HEK293 (cell line): Measurements from ENCODE around the gene SLC52A3.
A peak's percentile ranks its signal among the peaks of the same experiment; 100 is the strongest.

Experiments
- CTCF ChIA-PET: fragments of 350-600 bp; formaldehyde crosslinking; extraction: SDS; loops from one replicate; lab custom pipeline; 2021; ENCODE audit warnings: antibody characterized with exemption; lab: Yijun Ruan, JAX
- POLR2A ChIA-PET: fragments of 300-600 bp; formaldehyde crosslinking; extraction: SDS; loops from one replicate; lab custom pipeline; 2020; ENCODE audit warnings: antibody characterized with exemption, inconsistent platforms; lab: Yijun Ruan, JAX
- H3K27ac ChIP-seq: fragments of 200-500 bp; sonication (Bioruptor generic); 2 replicates; pipeline ENCODE4 v1.5.1; 2014; ENCODE audit warnings: low read depth, low read length, control low read depth, inconsistent platforms; ENCODE audit errors: extremely low read depth
- H3K36me3 ChIP-seq, 2 experiments: fragments of 200-500 bp in 1 of 2; sonication (Bioruptor generic) in 1 of 2; 1 replicate in 1 of 2; 2 replicates in 1 of 2; pipeline ENCODE4 v1.5.1; 2014 to 2017; ENCODE audit warnings: inconsistent platforms in 2 of 2, low read length in 2 of 2; ENCODE audit not compliant: control insufficient read depth in 2 of 2, insufficient read depth in 1 of 2
- H3K4me1 ChIP-seq: fragments of 200-500 bp; sonication (Bioruptor generic); 2 replicates; pipeline ENCODE4 v1.5.1; 2014; ENCODE audit warnings: mild to moderate bottlenecking, low read length, inconsistent platforms; ENCODE audit not compliant: control insufficient read depth, insufficient read depth
- H3K4me3 ChIP-seq: 2 replicates; pipeline ENCODE4 v1.5.1; 2011; ENCODE audit warnings: low read depth, mild to moderate bottlenecking, control low read depth, low read length, moderate library complexity
- H3K9me3 ChIP-seq: fragments of 200-500 bp; sonication (Bioruptor generic); 2 replicates; pipeline ENCODE4 v1.5.1; 2014; ENCODE audit warnings: low read depth, low read length, inconsistent platforms; ENCODE audit not compliant: control insufficient read depth, insufficient read depth
- KLF1 ChIP-seq: fragments of 450-650 bp; formaldehyde crosslinking; IDR thresholded peaks from 2 replicates; pipeline ENCODE4 v1.5.1; 2016; ENCODE audit warnings: missing biosample characterization, missing genetic modification characterization
- KLF16 ChIP-seq: fragments of 450-650 bp; formaldehyde crosslinking; IDR thresholded peaks from 2 replicates; pipeline ENCODE4 v1.5.1; 2017; ENCODE audit warnings: missing biosample characterization, missing genetic modification characterization
- KLF9 ChIP-seq: fragments of 450-650 bp; formaldehyde crosslinking; IDR thresholded peaks from 2 replicates; pipeline ENCODE4 v1.5.1; 2016; ENCODE audit warnings: missing biosample characterization, missing genetic modification characterization, low read depth
- OVOL3 ChIP-seq: fragments of 450-650 bp; formaldehyde crosslinking; IDR thresholded peaks from 2 replicates; pipeline ENCODE4 v1.5.1; 2016; ENCODE audit warnings: missing biosample characterization, missing genetic modification characterization
- REPIN1 ChIP-seq: fragments of 450-650 bp; formaldehyde crosslinking; IDR thresholded peaks from 2 replicates; pipeline ENCODE4 v1.5.1; 2017; ENCODE audit warnings: missing biosample characterization, missing genetic modification characterization, low read depth
- SETDB1 ChIP-seq: IDR thresholded peaks from one replicate; pipeline ENCODE4 v1.6.1; 2017; ENCODE audit warnings: mild to moderate bottlenecking, low read length, moderate library complexity, mixed read lengths; ENCODE audit not compliant: insufficient read length
- YY1 ChIP-seq: fragments of 450-650 bp; formaldehyde crosslinking; IDR thresholded peaks from 2 replicates; pipeline ENCODE4 v1.5.1; 2018; ENCODE audit warnings: missing biosample characterization, missing genetic modification characterization
- ZBTB10 ChIP-seq: fragments of 450-650 bp; formaldehyde crosslinking; IDR thresholded peaks from 2 replicates; pipeline ENCODE4 v1.5.1; 2016; ENCODE audit warnings: missing biosample characterization, missing genetic modification characterization
- ZFHX2 ChIP-seq: fragments of 450-650 bp; formaldehyde crosslinking; conservative IDR thresholded peaks from 2 replicates; pipeline ENCODE4 v1.5.1; 2016; ENCODE audit warnings: missing biosample characterization, missing genetic modification characterization
- ZNF132 ChIP-seq: fragments of 450-650 bp; formaldehyde crosslinking; IDR thresholded peaks from 2 replicates; pipeline ENCODE4 v1.5.1; 2017; ENCODE audit warnings: missing biosample characterization, missing genetic modification characterization, borderline replicate concordance
- ZNF16 ChIP-seq: fragments of 450-650 bp; formaldehyde crosslinking; IDR thresholded peaks from 2 replicates; pipeline ENCODE4 v1.5.1; 2016; ENCODE audit warnings: low read depth, missing biosample characterization, missing genetic modification characterization
- ZNF292 ChIP-seq: fragments of 450-650 bp; formaldehyde crosslinking; IDR thresholded peaks from 2 replicates; pipeline ENCODE4 v1.5.1; 2016; ENCODE audit warnings: low read depth, missing biosample characterization, missing genetic modification characterization, borderline replicate concordance
- ZNF311 ChIP-seq: fragments of 450-650 bp; formaldehyde crosslinking; IDR thresholded peaks from 2 replicates; pipeline ENCODE4 v1.5.1; 2017; ENCODE audit warnings: missing biosample characterization, missing genetic modification characterization, borderline replicate concordance
- ZNF391 ChIP-seq: fragments of 450-650 bp; formaldehyde crosslinking; IDR thresholded peaks from 2 replicates; pipeline ENCODE4 v1.5.1; 2016; ENCODE audit warnings: low read depth, missing biosample characterization, missing genetic modification characterization, borderline replicate concordance
- ZNF423 ChIP-seq: fragments of 450-650 bp; formaldehyde crosslinking; IDR thresholded peaks from 2 replicates; pipeline ENCODE4 v1.5.1; 2016; ENCODE audit warnings: missing biosample characterization, missing genetic modification characterization
- ZNF473 ChIP-seq: fragments of 450-650 bp; formaldehyde crosslinking; IDR thresholded peaks from 2 replicates; pipeline ENCODE4 v1.5.1; 2017; ENCODE audit warnings: missing biosample characterization, missing genetic modification characterization
- ZNF544 ChIP-seq: fragments of 450-650 bp; formaldehyde crosslinking; IDR thresholded peaks from 2 replicates; pipeline ENCODE4 v1.5.0; 2017; ENCODE audit warnings: missing biosample characterization, missing genetic modification characterization
- ZNF555 ChIP-seq: fragments of 450-650 bp; formaldehyde crosslinking; conservative IDR thresholded peaks from 2 replicates; pipeline ENCODE4 v1.5.1; 2017; ENCODE audit warnings: missing biosample characterization, mild to moderate bottlenecking, missing genetic modification characterization, inconsistent platforms
- ZNF596 ChIP-seq: fragments of 450-650 bp; IDR thresholded peaks from 2 replicates; pipeline ENCODE4 v1.5.0; 2018; ENCODE audit warnings: missing biosample characterization, mild to moderate bottlenecking, missing genetic modification characterization, moderate library complexity
- ZNF624 ChIP-seq: fragments of 450-650 bp; formaldehyde crosslinking; IDR thresholded peaks from 2 replicates; pipeline ENCODE4 v1.5.1; 2017; ENCODE audit warnings: missing biosample characterization, missing genetic modification characterization
- ZNF707 ChIP-seq: fragments of 450-650 bp; formaldehyde crosslinking; IDR thresholded peaks from 2 replicates; pipeline ENCODE4 v1.5.1; 2016; ENCODE audit warnings: missing biosample characterization, missing genetic modification characterization
- ZNF792 ChIP-seq: fragments of 450-650 bp; formaldehyde crosslinking; IDR thresholded peaks from 2 replicates; pipeline ENCODE4 v1.5.1; 2016; ENCODE audit warnings: missing biosample characterization, missing genetic modification characterization
- ZSCAN18 ChIP-seq: fragments of 450-650 bp; formaldehyde crosslinking; IDR thresholded peaks from 2 replicates; pipeline ENCODE4 v1.5.1; 2016; ENCODE audit warnings: missing biosample characterization, missing genetic modification characterization
- ZSCAN30 ChIP-seq: fragments of 450-650 bp; IDR thresholded peaks from 2 replicates; pipeline ENCODE4 v1.5.1; 2018; ENCODE audit warnings: missing biosample characterization, mild to moderate bottlenecking, missing genetic modification characterization, moderate library complexity
- TF ChIP-seq, protein P1 (sequence below): fragments of 450-650 bp; formaldehyde crosslinking; IDR thresholded peaks from 2 replicates; pipeline ENCODE4 v1.5.1; 2016; ENCODE audit warnings: missing biosample characterization, missing genetic modification characterization
- TF ChIP-seq, protein P2 (sequence below): fragments of 450-650 bp; formaldehyde crosslinking; IDR thresholded peaks from 2 replicates; pipeline ENCODE4 v1.5.1; 2016; ENCODE audit warnings: missing biosample characterization, missing genetic modification characterization

The SLC52A3 gene

GRCh38 chr20:761418-762381 lies 6.6 kb downstream of the SLC52A3 start:
- no peak for TF ChIP-seq ZNF596 (tag by site-specific recombination)
- TF ChIP-seq ZNF544 (tag by site-specific recombination): no peak
- TF ChIP-seq ZSCAN18 (tag by site-specific recombination): no peak
- TF ChIP-seq ZNF792 (tag by site-specific recombination): no peak
- no peak for TF ChIP-seq ZNF555 (tag by site-specific recombination)
- no peak for TF ChIP-seq OVOL3 (tag by site-specific recombination)
- no peak for TF ChIP-seq ZNF391 (tag by site-specific recombination)
- TF ChIP-seq, protein P1, sequence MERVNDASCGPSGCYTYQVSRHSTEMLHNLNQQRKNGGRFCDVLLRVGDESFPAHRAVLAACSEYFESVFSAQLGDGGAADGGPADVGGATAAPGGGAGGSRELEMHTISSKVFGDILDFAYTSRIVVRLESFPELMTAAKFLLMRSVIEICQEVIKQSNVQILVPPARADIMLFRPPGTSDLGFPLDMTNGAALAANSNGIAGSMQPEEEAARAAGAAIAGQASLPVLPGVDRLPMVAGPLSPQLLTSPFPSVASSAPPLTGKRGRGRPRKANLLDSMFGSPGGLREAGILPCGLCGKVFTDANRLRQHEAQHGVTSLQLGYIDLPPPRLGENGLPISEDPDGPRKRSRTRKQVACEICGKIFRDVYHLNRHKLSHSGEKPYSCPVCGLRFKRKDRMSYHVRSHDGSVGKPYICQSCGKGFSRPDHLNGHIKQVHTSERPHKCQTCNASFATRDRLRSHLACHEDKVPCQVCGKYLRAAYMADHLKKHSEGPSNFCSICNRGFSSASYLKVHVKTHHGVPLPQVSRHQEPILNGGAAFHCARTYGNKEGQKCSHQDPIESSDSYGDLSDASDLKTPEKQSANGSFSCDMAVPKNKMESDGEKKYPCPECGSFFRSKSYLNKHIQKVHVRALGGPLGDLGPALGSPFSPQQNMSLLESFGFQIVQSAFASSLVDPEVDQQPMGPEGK (tag by site-specific recombination): no peak
- TF ChIP-seq ZNF311 (tag by site-specific recombination): no peak
- TF ChIP-seq, protein P2, sequence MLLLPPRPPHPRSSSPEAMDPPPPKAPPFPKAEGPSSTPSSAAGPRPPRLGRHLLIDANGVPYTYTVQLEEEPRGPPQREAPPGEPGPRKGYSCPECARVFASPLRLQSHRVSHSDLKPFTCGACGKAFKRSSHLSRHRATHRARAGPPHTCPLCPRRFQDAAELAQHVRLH (tag by site-specific recombination): no peak
- TF ChIP-seq ZNF292 (tag by site-specific recombination): no peak
- TF ChIP-seq KLF16 (tag by site-specific recombination): no peak
- no peak for TF ChIP-seq ZNF473 (tag by site-specific recombination)
- TF ChIP-seq ZNF707: no peak
- no peak for TF ChIP-seq ZFHX2
- TF ChIP-seq ZNF132: no peak
- TF ChIP-seq REPIN1: no peak
- POLR2A ChIA-PET: no interaction called here
- no peak overlapping the region for H3K27ac ChIP-seq
- CTCF ChIA-PET: interaction anchor here (0.5 to 3.2 kb wide), 19 partner anchors 9 to 592 kb away, joined by 3 to 14 read pairs (median 4); no protein-coding TSS in a partner anchor
- H3K9me3 ChIP-seq: no peaks in the 10 kb centered on the region
- no peaks in the 10 kb centered on the region for H3K36me3 ChIP-seq
- no peak overlapping the region for H3K4me3 ChIP-seq
- H3K4me1 ChIP-seq: no peaks in the 10 kb centered on the region

DNA sequence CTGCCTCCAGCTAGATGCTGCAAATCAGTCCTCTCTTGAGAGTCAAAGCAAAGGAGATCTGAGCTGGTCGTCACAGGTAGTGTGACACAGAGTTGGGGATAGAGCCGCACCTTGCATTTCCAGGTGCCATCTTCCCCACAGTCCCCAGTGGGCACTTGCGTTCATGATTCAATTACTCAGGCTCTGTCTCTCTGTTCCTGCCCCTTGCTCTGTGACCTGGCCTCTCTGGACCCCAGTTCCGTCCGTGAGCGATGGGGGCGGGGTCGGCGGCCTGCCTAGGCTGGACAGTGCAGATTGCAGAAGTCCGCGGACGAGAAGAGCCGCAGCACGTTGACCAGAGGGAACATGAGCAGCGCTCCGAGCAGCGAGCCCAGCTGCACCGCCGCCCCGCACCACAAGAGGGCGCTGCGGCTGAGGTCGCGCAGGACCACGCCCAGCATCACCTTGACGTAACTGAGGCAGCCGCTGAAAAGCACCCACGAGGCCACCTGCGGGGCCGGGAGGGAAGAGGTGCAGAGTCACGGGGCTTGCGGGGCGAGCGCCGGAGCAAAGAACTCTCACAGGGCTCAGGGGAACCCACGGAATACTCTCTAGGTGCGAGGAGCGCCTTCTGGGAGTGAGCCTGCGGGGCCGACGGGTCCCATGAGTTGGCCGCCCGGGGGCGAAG lies 7.4 kb downstream of the SLC52A3 start:
- Histone ChIP-seq H3K4me1 (no peaks in the 10 kb centered on the region), H3K9me3 (no peaks in the 10 kb centered on the region), H3K27ac (no peak overlapping the region), H3K4me3 (no peak overlapping the region), H3K36me3 (no peaks in the 10 kb centered on the region)
- ChIA-PET CTCF (interaction anchor here (0.5 to 3.2 kb wide), 19 partner anchors 8 to 362 kb away, joined by 3 to 14 read pairs (median 4); partner anchors contain the start of gene SLC52A3), POLR2A (no interaction called here)
- TF ChIP-seq ZNF423 (tag by site-specific recombination): no peak
- no peak for TF ChIP-seq ZSCAN30 (tag by site-specific recombination)
- TF ChIP-seq KLF1: peak; percentile 81
- no peak for TF ChIP-seq YY1
- TF ChIP-seq ZNF473 (tag by site-specific recombination): no peak
- TF ChIP-seq KLF9 (tag by site-specific recombination): peak; percentile 95
- TF ChIP-seq, protein P2 (tag by site-specific recombination): no peak
- TF ChIP-seq ZNF16 (tag by site-specific recombination): no peak
- no peak for TF ChIP-seq ZNF624 (tag by site-specific recombination)
- no peak for TF ChIP-seq SETDB1
- TF ChIP-seq ZBTB10 (tag by site-specific recombination): no peak
